Activated CD4-positive, alpha-beta T cell treated with anti-CD3 and anti-CD28 coated beads for 24 hours (primary cell): Measurements from ENCODE around the gene RUNX1.

Experiments used
- DNase-seq, 2 donors: peaks; one replicate each; pipeline ENCODE4 v3.0.0-alpha.2; 2020; ENCODE audit warnings: low read depth in 2 of 2

Gene RUNX1

GRCh38 chr21:35048706-35049617 is at the start of gene RUNX1:
Gene RUNX1 (minus strand): TSS chr21:35049302.
- peak in 1 of 2 donors; percentile 55 for DNase-seq

DNA sequence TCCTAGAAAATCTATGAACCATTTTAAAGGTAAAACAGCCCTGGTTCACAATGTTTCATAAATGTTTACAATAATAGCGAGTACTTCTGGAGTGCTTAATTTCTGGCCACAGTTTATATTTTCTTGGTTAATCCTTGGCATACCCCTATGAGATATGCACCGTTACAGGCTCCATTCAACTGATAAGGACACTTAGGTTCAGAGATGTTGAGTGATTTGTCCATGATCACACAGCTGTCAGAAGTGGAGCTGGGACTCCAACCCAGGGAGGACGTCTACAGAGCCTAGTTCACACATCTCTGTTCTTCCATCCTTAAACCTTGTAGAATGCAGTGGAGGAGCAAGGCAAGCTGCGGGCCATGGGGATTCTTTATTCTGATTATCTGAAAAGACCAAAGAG is 48.4 kb upstream of the RUNX1 start:
- no peak for DNase-seq

DNA sequence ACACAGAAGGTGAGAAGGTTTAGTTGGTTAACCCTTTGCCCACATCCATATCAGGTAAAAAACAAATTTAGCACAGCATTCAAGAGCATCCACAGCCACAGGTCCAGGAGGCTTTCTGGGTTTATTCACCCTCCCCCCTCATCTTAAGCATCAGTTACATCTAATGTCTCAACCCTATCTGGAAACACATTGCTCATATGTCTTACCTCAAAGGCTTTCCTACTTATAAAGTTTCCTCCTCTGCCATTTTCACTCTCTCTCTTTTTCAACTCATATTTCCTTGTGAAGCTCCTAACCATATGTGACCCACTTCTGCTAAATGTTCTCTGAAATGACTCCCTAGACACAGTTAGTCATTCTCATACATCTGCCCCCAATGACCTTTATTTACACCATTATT is 47.9 kb upstream of the RUNX1 start:
- no peak for DNase-seq

DNA sequence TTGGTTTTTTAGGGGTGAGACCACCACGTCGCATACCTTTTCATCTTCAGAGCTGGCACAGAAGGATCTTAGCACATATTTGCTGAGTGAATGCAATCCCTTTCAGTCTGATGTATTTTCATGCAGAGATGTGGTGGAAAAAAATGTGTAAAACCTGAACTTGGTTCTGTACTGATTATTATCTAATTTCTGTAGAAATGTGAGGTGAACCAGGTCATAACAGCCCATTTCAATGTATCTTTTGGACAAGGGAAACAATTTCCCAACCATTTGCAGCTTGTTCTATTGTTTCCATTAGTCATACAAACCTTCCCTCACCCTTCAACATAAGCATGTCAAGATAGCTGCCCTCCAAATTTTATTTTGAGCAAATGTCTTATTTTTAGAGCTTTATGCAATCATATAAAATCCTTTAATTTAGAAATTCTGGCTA is 46.8 kb upstream of the RUNX1 start:
- DNase-seq = no peak

GRCh38 chr21:35093514-35093913 is 44.4 kb upstream of the RUNX1 start:
- no peak for DNase-seq

GRCh38 chr21:35091496-35091895 is 42.4 kb upstream of the RUNX1 start:
- no peak for DNase-seq

DNA sequence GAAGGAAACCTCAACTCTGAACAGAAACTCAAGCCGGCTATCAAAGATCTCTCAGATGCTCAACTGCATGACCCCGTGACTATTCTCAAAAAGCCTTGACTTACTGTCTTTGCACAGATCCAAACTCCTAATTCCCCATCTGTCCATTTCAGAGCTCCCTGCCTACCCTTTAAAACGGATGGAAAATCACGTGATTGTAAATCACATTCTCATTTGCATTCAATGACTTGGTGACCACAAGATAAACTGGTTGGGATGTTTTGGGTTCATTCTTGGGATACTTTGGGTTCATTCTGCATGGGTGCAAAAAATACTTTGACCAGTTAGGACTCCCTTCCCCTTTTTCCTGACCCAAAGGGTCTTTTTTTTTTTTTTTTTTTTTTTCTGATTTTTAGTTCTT is 41.3 kb upstream of the RUNX1 start:
- DNase-seq = no peak

DNA sequence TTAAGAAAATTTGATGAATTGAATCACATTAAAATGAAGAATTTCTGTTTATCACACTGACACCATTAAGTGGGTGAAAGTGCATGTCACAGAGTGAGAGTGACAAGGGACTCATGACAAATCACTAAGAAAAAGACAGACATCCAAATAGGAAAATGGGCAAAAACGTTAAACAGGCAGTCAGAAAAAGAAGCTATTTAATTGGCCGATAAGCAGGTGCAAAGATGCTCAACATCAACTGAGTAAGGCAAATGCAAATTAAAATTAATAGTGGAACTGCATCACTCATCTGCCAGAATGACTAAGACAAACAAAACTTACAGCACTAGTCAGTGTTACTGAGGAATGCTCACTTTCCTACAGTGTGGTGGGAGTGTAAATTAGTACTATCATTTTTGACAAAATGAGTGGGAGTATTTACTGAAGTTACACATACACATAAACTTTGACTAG is 39.2 kb upstream of the RUNX1 start:
- DNase-seq = no peak

GRCh38 chr21:35086357-35086756 is 37.3 kb upstream of the RUNX1 start:
- DNase-seq = no peak

DNA sequence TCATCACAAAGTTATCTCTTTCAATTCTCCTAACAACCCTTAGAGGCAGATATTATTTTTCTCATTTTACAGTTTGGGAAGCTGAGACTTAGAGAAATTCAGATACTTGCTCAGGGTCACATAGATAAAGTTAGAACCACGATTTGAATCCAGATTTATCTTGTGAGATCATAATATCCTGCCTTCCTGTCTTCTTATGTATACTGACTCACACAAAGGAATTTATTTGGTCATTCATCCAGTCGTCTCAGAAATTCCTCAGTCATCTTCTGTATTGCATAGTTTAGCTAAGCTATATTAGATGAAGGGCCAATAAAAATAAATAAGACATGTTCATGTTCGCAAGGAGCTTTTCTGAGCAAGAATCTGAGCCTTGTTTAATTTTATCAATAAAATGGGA is 35.8 kb upstream of the RUNX1 start:
- no peak for DNase-seq

- no peak for DNase-seq
These were observed 34.1 kb upstream of the RUNX1 start for GRCh38 chr21:35083246-35083645.

DNA sequence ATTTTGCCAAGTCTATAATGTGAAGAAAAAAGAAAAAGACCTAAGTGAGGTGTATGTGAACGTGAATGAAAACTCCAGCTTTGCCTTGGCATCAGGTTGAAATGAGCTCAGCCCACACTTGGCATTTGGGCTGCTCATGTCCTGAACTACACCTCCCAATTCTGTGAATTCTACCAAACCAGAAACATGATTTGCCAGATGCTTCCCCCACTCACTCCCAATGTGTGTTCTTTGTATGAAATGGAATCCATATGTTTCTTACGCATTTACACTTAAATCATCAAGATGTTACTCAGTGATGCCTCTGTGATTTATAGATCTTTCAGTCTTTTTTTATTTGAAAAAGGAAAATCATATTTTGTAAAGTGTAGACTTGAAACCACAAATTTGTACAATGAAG is 32.8 kb upstream of the RUNX1 start:
- no peak for DNase-seq

DNA sequence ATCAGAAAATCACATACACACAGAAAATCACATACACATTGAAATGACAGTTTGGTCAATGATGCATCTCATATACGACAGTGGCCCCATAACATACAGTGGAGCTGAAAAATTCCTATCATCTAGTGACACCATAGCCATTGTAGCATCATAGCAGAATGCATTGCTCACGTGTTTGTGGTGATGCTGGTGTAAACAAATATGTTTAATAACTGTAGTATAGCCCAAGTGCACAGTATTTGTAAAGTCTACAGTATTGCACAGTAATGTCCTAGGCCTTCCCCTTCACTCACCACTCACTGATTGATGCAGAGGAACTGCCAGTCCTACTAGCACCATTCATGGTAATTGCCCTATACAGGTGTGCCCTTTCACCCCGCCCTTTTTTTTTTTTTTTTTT is 30.1 kb upstream of the RUNX1 start:
- no peak for DNase-seq

GRCh38 chr21:35077975-35078374 is 28.9 kb upstream of the RUNX1 start:
- no peak for DNase-seq

- DNase-seq = no peak
These were observed 28.4 kb upstream of the RUNX1 start for GRCh38 chr21:35077466-35077865.

- no peak for DNase-seq
These were observed 26.4 kb upstream of the RUNX1 start for GRCh38 chr21:35075546-35075945.

DNA sequence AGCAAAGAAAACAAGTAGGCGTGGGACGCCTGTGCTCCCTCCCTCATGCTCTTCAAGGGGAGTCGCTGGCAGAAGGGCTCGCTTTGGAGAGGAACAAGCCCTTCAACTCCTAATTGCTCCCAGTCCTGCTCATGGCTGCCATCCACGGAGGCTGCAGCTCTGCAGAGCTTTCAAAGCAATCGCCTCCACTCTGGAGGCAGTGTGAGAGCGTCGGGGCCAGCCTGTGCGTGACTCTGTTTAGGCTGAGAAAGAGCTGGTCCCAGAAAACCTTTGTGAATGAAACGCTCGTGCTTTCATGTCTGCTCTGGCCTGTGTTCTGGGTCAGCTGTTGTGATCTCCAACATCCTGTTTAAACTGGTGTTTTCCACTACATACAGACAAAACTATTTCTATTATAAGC is 23.9 kb upstream of the RUNX1 start:
- no peak for DNase-seq

DNA sequence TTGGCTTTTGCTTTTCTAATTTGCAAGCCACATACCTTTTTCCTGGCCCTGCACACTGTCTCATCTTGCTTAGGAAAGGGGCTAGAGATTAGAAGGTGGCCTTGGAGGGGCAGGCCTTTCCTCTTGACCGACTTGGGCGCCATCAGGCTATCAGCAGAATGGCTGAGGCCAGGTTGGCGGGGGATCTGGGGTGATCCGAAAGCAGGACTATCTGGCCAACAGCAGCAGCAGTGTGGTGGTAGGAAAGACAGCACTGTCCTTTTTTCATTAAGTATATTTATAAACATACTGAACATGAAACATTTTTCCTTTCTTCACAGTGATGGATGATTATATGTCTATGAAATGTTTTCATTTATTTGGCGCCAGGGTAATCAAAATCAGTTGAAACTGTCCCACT is 23.5 kb upstream of the RUNX1 start:
- no peak for DNase-seq

- DNase-seq = no peak
These were observed 22.2 kb upstream of the RUNX1 start for GRCh38 chr21:35071347-35071746.

- DNase-seq = no peak
These were observed 21.3 kb upstream of the RUNX1 start for GRCh38 chr21:35070436-35070835.

GRCh38 chr21:35066824-35067223 is 17.7 kb upstream of the RUNX1 start:
- DNase-seq = no peak

DNA sequence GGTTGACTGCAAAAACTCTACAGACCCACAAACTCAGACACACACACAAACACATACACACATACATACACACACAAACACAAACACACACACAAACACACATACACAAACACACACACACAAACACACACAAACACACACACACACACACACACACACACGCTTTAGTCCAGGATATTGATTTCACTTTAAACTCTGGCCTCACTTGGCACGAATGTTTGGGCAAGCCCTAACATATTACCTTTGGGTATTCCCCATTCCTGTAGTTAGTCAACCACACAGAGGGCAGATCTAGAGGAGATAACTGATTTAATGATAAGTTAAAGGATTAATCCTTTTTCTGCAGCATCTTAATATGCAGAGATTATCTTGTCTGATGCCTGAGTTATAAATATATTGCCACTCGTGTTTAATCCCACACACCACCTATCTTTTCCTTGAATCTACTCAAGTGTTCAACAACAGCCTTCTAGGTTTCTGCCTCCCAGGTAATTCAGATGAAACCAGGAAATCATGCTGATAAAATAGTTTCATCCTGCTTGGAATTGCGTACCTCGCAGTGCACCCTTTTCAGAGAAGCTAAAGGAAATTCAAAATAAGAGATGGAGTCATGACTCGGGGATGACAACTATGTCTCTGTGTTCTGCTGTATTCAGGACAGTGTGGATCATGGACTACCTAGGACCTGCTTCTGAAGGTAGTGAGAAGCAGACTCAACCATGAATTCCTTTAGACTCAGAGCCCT is 14.5 kb upstream of the RUNX1 start:
- DNase-seq = no peak

DNA sequence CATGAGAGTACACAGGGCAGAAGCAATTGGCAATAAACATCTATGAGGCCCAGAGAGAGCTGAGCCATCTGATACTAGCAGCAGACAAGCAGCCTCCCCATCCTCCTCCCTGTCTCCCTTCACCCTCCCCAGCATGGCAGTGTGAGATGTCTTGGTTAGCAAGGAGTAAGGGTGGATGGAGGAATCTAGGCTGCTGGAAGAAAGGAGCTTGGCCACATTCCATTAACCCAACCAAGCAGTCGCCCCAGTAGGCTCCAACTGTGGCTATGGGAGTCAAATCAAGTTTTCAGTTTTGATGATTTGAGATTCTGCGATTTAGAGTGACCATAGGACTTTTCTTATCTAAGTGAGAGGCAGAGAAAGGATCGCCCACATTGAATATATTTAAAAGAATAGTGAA is 12.9 kb upstream of the RUNX1 start:
- DNase-seq = no peak
